KG1 (cell line): ENCODE results near the gene EPB41.
"Not testable (repeated sequence)": the region's sequence is repeated elsewhere in the genome, so short reads cannot be mapped to it uniquely, and the experiment has no call there.

Source experiments
- DNase-seq: peaks from one replicate; lab custom pipeline; 2025; lab: John Stamatoyannopoulos, UW

The EPB41 gene

GRCh38 chr1:29052100-29052499 lies 137.7 kb downstream of the EPB41 start:
- no peak for DNase-seq

- no peak for DNase-seq
Observed at GRCh38 chr1:29052941-29053340, 138.6 kb downstream of the EPB41 start.

- no peak for DNase-seq
Observed at GRCh38 chr1:29055160-29055559, 140.8 kb downstream of the EPB41 start.

GRCh38 chr1:29056256-29056655 lies 141.9 kb downstream of the EPB41 start:
- no peak for DNase-seq

- no peak for DNase-seq
Observed at GRCh38 chr1:29057700-29058099, 143.3 kb downstream of the EPB41 start.

GRCh38 chr1:29062157-29062942 lies 148.0 kb downstream of the EPB41 start:
- DNase-seq = no peak

- no peak for DNase-seq
Observed at GRCh38 chr1:29064064-29064463, 149.7 kb downstream of the EPB41 start.

GRCh38 chr1:29077155-29077554 lies 162.8 kb downstream of the EPB41 start:
- no peak for DNase-seq

- not testable (repeated sequence) for DNase-seq
Observed at GRCh38 chr1:29079916-29080629, 165.7 kb downstream of the EPB41 start.

- DNase-seq = no peak
Observed at GRCh38 chr1:29081201-29081600, 166.8 kb downstream of the EPB41 start.

GRCh38 chr1:29082519-29082918 lies 168.2 kb downstream of the EPB41 start:
- no peak for DNase-seq

- DNase-seq = no peak
Observed at GRCh38 chr1:29083317-29084195, 169.2 kb downstream of the EPB41 start.

GRCh38 chr1:29084196-29084521 lies 169.8 kb downstream of the EPB41 start:
- DNase-seq = no peak

- DNase-seq = no peak
Observed at GRCh38 chr1:29090937-29091618, 176.7 kb downstream of the EPB41 start.

GRCh38 chr1:29092704-29093103 lies 178.3 kb downstream of the EPB41 start:
- DNase-seq = not testable (repeated sequence)

- no peak for DNase-seq
Observed at GRCh38 chr1:29094433-29094832, 180.1 kb downstream of the EPB41 start.

GRCh38 chr1:29094954-29095353 lies 180.6 kb downstream of the EPB41 start:
- no peak for DNase-seq

GRCh38 chr1:29096231-29096886 lies 182.0 kb downstream of the EPB41 start:
- DNase-seq = no peak

- no peak for DNase-seq
Observed at GRCh38 chr1:29099286-29099685, 184.9 kb downstream of the EPB41 start.

- DNase-seq = no peak
Observed at GRCh38 chr1:29100487-29100886, 186.1 kb downstream of the EPB41 start.

GRCh38 chr1:29105822-29106221 lies 191.5 kb downstream of the EPB41 start:
- DNase-seq = no peak
